Prostate gland (tissue), 2 donors: ENCODE results near the gene B3GALT4.

Experiments
- POLR2A ChIP-seq: fragments of 450-650 bp; IDR thresholded peaks from one replicate; pipeline ENCODE4 v1.6.1; 2016; ENCODE audit warnings: antibody characterized with exemption, mild to moderate bottlenecking
- TF ChIP-seq, protein P1 (sequence below), 4 experiments: fragments of 200-600 bp in 2 of 4; fragments of 450-650 bp in 2 of 4; sonication (generic) in 2 of 4; IDR thresholded peaks; 1 replicate in 3 of 4; 2 replicates in 1 of 4; pipeline ENCODE4 v1.5.1; 2016 to 2019; ENCODE audit warnings: antibody characterized with exemption in 4 of 4, mild to moderate bottlenecking in 2 of 4, moderate library complexity in 2 of 4

DNA sequence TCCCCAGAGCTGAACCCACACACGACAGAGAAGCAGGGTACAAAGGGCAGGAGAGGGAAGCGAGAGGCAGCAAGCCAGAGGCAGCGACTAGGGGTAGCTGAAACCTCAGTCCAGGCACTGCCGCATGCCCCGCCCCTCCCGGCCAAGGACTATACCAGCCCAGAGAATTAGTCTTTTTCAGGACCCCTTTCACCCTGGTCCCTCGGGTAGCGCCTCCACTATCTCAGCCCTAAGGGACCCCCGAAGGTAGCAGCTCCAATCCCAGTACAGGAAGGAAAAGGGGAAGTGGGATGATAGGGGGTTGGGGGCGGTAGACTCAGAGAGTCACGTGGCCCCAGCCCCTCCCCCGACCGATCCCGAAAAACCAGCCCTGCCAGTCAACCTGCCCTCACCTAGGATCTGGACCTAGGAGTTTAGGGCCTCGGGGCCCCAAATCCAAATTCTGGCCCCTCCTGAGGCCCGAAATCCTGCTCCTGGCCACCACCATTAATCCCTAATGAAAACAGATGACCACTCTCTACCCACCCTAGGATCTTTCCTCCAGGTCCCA, 20.6 kb downstream of the B3GALT4 start:
- peak; percentile 13 for TF ChIP-seq POLR2A
- TF ChIP-seq, protein P1, sequence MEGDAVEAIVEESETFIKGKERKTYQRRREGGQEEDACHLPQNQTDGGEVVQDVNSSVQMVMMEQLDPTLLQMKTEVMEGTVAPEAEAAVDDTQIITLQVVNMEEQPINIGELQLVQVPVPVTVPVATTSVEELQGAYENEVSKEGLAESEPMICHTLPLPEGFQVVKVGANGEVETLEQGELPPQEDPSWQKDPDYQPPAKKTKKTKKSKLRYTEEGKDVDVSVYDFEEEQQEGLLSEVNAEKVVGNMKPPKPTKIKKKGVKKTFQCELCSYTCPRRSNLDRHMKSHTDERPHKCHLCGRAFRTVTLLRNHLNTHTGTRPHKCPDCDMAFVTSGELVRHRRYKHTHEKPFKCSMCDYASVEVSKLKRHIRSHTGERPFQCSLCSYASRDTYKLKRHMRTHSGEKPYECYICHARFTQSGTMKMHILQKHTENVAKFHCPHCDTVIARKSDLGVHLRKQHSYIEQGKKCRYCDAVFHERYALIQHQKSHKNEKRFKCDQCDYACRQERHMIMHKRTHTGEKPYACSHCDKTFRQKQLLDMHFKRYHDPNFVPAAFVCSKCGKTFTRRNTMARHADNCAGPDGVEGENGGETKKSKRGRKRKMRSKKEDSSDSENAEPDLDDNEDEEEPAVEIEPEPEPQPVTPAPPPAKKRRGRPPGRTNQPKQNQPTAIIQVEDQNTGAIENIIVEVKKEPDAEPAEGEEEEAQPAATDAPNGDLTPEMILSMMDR (IDR thresholded peaks at IDR 0.05): peak in 2 of 4 experiments; percentile 13 to 19
